Osteoblast (primary cell): Measurements from ENCODE around the gene HK1. TPM values are rescaled to one million over a fixed set of nuclear protein-coding genes. Genes with fewer than 3 reads are reported as not detected.
A peak's percentile ranks its signal among the peaks of the same experiment; 100 is the strongest.

Source experiments
- DNase-seq: peaks from one replicate; pipeline ENCODE4 v3.0.0; 2011; ENCODE audit warnings: low spot score, mixed read lengths; ENCODE audit not compliant: insufficient read length; ENCODE audit errors: missing footprints
- H2AFZ ChIP-seq: 2 replicates; pipeline ENCODE4 v1.6.0; 2011; ENCODE audit warnings: mild to moderate bottlenecking, low read length
- H3K27ac ChIP-seq: 2 replicates; pipeline ENCODE4 v1.5.1; 2011; ENCODE audit warnings: mild to moderate bottlenecking, low read depth, low read length, moderate library complexity
- H3K27me3 ChIP-seq: 2 replicates; pipeline ENCODE4 v1.6.0; 2012; ENCODE audit warnings: mild to moderate bottlenecking, control low read depth, inconsistent platforms, low read length, moderate library complexity; ENCODE audit not compliant: insufficient read depth
- H3K36me3 ChIP-seq: 2 replicates; pipeline ENCODE4 v1.5.1; 2011; ENCODE audit warnings: mild to moderate bottlenecking, low read length, control low read depth, moderate library complexity; ENCODE audit not compliant: insufficient read depth
- H3K4me1 ChIP-seq: 2 replicates; pipeline ENCODE4 v1.5.1; 2011; ENCODE audit warnings: mild to moderate bottlenecking, low read length, control low read depth, moderate library complexity; ENCODE audit not compliant: insufficient read depth
- H3K4me2 ChIP-seq: 2 replicates; pipeline ENCODE4 v1.6.0; 2011; ENCODE audit warnings: mild to moderate bottlenecking, low read length; ENCODE audit not compliant: insufficient read depth
- H3K4me3 ChIP-seq: fragments of 200-600 bp; sonication (generic); 3 replicates; pipeline ENCODE4 v1.5.1; 2012; ENCODE audit warnings: mild to moderate bottlenecking, low read length, inconsistent platforms; ENCODE audit not compliant: insufficient read depth
- H3K79me2 ChIP-seq: 2 replicates; pipeline ENCODE4 v1.6.0; 2012; ENCODE audit warnings: mild to moderate bottlenecking, low read length, control low read depth, inconsistent platforms; ENCODE audit not compliant: insufficient read depth
- H3K9me3 ChIP-seq: 2 replicates; pipeline ENCODE4 v1.5.1; 2011; ENCODE audit warnings: low read depth, low read length, control low read depth
- H4K20me1 ChIP-seq: 2 replicates; pipeline ENCODE4 v1.6.0; 2012; ENCODE audit warnings: mild to moderate bottlenecking, low read length, control low read depth; ENCODE audit not compliant: insufficient read depth
- total RNA-seq: library from RNA; depleted of rRNA; stranded (reverse); fragments of >200 nt; gene quantifications from 2 replicates; pipeline ENCODE4 v1.2.3, GENCODE V29; 2012
- TF ChIP-seq, protein P1 (sequence below): IDR thresholded peaks from 2 replicates; pipeline ENCODE4 v1.5.1; 2011; ENCODE audit warnings: mild to moderate bottlenecking, low read depth, low read length, moderate library complexity; ENCODE audit errors: extremely low read depth

HK1 gene
- total RNA-seq, 1 donor: 111 TPM

DNA sequence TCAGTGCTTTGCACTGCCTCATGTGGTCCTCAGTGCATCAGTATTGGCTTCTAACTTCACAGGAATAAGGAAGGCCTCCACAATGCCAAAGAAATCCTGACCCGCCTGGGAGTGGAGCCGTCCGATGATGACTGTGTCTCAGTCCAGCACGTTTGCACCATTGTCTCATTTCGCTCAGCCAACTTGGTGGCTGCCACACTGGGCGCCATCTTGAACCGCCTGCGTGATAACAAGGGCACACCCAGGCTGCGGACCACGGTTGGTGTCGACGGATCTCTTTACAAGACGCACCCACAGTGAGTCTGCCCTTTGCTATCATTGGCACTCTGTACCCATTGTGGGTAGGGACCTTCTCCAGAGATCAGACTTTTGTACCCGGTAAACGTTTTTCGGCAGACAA is 101.5 kb downstream of the HK1 start:
- Histone ChIP-seq H3K27me3 (no peaks in the 10 kb centered on the region), H3K4me2 (no peak overlapping the region), H3K4me1 (peaks cover 21% of the 10 kb centered on the region), H4K20me1 (peaks cover 15% of the 10 kb centered on the region), H3K27ac (no peak overlapping the region), H3K9me3 (no peaks in the 10 kb centered on the region), H2AFZ (no peak overlapping the region), H3K36me3 (peaks cover 44% of the 10 kb centered on the region), H3K4me3 (no peak overlapping the region), H3K79me2 (peaks cover 41% of the 10 kb centered on the region)
- TF ChIP-seq, protein P1, sequence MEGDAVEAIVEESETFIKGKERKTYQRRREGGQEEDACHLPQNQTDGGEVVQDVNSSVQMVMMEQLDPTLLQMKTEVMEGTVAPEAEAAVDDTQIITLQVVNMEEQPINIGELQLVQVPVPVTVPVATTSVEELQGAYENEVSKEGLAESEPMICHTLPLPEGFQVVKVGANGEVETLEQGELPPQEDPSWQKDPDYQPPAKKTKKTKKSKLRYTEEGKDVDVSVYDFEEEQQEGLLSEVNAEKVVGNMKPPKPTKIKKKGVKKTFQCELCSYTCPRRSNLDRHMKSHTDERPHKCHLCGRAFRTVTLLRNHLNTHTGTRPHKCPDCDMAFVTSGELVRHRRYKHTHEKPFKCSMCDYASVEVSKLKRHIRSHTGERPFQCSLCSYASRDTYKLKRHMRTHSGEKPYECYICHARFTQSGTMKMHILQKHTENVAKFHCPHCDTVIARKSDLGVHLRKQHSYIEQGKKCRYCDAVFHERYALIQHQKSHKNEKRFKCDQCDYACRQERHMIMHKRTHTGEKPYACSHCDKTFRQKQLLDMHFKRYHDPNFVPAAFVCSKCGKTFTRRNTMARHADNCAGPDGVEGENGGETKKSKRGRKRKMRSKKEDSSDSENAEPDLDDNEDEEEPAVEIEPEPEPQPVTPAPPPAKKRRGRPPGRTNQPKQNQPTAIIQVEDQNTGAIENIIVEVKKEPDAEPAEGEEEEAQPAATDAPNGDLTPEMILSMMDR: no peak
- DNase-seq: no peak

DNA sequence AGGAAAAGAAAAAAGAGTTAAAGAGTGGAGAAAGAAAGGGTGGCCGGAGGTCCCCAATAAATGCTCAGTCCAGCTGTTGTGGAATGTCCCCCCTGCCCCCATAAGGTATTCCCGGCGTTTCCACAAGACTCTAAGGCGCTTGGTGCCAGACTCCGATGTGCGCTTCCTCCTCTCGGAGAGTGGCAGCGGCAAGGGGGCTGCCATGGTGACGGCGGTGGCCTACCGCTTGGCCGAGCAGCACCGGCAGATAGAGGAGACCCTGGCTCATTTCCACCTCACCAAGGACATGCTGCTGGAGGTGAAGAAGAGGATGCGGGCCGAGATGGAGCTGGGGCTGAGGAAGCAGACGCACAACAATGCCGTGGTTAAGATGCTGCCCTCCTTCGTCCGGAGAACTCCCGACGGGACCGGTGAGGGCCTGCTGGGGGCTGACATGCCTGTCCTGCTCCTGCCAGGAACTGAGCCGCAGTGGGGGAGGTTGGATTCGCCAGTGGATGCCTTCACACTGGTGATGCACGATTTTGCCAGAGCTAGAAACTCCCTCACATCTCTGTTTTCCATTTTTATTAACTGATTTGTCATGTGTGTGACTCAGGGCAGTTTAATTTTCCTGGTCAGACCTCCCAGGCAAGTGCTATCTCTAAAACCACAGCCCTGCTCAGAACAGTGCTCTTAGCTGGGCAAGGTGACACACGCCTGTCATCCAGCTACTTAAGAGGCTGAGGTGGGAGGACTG is 104.3 kb downstream of the HK1 start:
- peak overlapping the region; percentile 91 for H3K27ac ChIP-seq
- H3K36me3 ChIP-seq: peaks cover 58% of the 10 kb centered on the region
- peaks cover 20% of the 10 kb centered on the region for H4K20me1 ChIP-seq
- H3K9me3 ChIP-seq: no peaks in the 10 kb centered on the region
- no peaks in the 10 kb centered on the region for H3K27me3 ChIP-seq
- H3K79me2 ChIP-seq: peaks cover 34% of the 10 kb centered on the region
- H3K4me2 ChIP-seq: peak overlapping the region; percentile 49
- peak; percentile 97 for DNase-seq
- H3K4me3 ChIP-seq: no peak overlapping the region
- H3K4me1 ChIP-seq: peaks cover 21% of the 10 kb centered on the region
- TF ChIP-seq, protein P1: no peak
- H2AFZ ChIP-seq: no peak overlapping the region

DNA sequence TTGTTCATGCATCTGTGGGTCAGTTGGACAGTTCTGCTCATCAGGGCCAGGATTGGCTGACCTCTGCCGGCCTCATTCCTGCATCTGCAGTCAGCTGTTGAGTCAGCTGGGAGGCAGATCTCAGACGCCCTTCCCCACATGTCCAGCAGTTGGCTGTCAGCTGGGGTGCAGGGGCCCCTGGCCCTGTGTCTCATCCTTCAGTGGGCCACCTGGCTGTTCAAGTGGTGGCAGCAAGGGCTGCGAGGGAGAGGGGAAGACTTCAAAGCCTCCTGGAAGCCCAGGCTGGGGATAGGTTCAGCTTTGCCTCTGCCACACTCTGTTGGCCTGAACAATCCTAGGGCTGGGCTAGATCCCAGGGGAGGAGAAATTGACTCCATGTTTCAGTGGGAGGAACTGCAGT is 105.3 kb downstream of the HK1 start:
- H2AFZ ChIP-seq: no peak overlapping the region
- TF ChIP-seq, protein P1: peak; percentile 35
- peaks cover 27% of the 10 kb centered on the region for H3K79me2 ChIP-seq
- H3K4me2 ChIP-seq: peak overlapping the region; percentile 49
- no peaks in the 10 kb centered on the region for H3K9me3 ChIP-seq
- peaks cover 58% of the 10 kb centered on the region for H3K36me3 ChIP-seq
- peak overlapping the region; percentile 91 for H3K27ac ChIP-seq
- H3K4me3 ChIP-seq: no peak overlapping the region
- no peaks in the 10 kb centered on the region for H3K27me3 ChIP-seq
- H3K4me1 ChIP-seq: peaks cover 21% of the 10 kb centered on the region
- DNase-seq: peak; percentile 92
- peaks cover 20% of the 10 kb centered on the region for H4K20me1 ChIP-seq

DNA sequence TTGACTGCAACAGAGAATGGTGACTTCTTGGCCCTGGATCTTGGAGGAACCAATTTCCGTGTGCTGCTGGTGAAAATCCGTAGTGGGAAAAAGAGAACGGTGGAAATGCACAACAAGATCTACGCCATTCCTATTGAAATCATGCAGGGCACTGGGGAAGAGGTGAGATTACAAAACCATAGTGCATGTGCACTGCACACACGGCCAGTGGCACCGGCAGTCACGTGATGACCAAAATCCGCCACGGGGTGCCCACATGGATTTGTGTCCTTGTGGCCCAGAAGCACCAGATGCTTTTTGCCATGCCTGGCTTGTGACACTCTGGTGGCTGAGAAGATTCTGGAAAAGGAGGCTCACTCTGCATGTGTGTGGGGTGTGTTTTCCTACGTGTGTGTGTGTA is 106.0 kb downstream of the HK1 start:
- H3K36me3 ChIP-seq: peaks cover 63% of the 10 kb centered on the region
- H2AFZ ChIP-seq: no peak overlapping the region
- H4K20me1 ChIP-seq: peaks cover 20% of the 10 kb centered on the region
- no peak overlapping the region for H3K4me2 ChIP-seq
- no peaks in the 10 kb centered on the region for H3K9me3 ChIP-seq
- H3K4me1 ChIP-seq: peaks cover 21% of the 10 kb centered on the region
- no peak overlapping the region for H3K4me3 ChIP-seq
- peak; percentile 14 for DNase-seq
- peak overlapping the region; percentile 91 for H3K27ac ChIP-seq
- H3K79me2 ChIP-seq: peaks cover 30% of the 10 kb centered on the region
- H3K27me3 ChIP-seq: no peaks in the 10 kb centered on the region
- TF ChIP-seq, protein P1: no peak
